GM12864 (cell line): Measurements from ENCODE around the gene PRKAR2B.
"Not testable (repeated sequence)": the region's sequence is repeated elsewhere in the genome, so short reads cannot be mapped to it uniquely, and the experiment has no call there.

Experiments used
- DNase-seq: peaks from one replicate; pipeline ENCODE4 v3.0.0-alpha.2; 2011; ENCODE audit warnings: low read depth
- H3K4me3 ChIP-seq: 2 replicates; pipeline ENCODE4 v1.5.1; 2011; ENCODE audit warnings: mild to moderate bottlenecking, low read depth, low read length, control low read depth
- CTCF ChIP-seq: IDR thresholded peaks from 2 replicates; pipeline ENCODE4 v1.5.1; 2011; ENCODE audit warnings: low read depth, mild to moderate bottlenecking, moderate library complexity, low read length, control low read depth, inconsistent platforms; ENCODE audit errors: missing control alignments

The PRKAR2B gene

GRCh38 chr7:107138696-107139420, 94.4 kb downstream of the PRKAR2B start:
- no peak overlapping the region for H3K4me3 ChIP-seq
- no peak for TF ChIP-seq CTCF
- DNase-seq: no peak

- H3K4me3 ChIP-seq, DNase-seq: not testable (repeated sequence)
These were observed 99.4 kb downstream of the PRKAR2B start for GRCh38 chr7:107143875-107144274.

- DNase-seq: no peak
- H3K4me3 ChIP-seq: no peak overlapping the region
- no peak for TF ChIP-seq CTCF
These were observed 100.7 kb downstream of the PRKAR2B start for GRCh38 chr7:107145067-107145838.

DNA sequence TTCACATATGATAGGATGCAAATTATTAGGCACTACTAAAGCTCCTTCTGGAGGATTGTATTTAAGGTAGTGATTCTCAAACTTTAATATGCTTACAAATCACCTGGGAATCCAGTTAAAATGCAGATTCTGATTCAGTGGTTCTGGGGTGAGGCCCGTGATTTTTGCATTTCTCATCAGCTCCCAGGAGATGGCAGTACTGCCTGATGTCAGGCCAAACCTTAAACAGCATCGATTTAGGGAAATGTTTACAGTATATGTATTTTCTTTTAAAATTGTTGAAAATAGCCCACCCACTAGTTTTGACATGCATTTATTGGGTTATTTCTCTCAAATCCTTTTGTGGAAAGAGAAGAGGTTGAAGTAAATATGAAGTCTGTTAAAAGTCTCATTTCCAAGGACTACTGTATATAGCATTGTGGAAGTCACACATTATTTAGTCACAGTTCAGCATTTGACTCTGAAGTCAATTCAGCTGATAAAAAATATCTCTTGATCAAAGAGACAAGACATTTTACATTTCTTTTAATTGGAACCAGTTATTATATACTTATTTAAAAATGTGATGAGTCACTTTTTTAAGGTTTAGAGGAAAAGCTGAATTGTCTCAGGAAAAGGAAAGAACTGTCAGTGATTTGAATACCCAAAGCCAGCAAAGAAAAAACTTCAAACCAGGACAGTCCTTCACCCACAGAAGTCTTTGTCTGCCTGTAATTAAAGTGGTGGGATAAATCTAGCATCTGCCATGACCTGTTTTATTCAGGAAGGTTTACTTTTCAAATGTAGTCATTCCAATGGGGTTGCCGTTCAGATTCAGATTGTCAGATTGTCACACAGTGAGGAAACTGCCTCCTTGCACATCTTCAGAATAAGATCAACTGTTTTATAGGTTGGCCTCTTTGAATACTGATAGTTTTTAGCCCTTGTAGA, 103.2 kb downstream of the PRKAR2B start:
- TF ChIP-seq CTCF: peak; percentile 57
- H3K4me3 ChIP-seq: no peak overlapping the region
- no peak for DNase-seq

DNA sequence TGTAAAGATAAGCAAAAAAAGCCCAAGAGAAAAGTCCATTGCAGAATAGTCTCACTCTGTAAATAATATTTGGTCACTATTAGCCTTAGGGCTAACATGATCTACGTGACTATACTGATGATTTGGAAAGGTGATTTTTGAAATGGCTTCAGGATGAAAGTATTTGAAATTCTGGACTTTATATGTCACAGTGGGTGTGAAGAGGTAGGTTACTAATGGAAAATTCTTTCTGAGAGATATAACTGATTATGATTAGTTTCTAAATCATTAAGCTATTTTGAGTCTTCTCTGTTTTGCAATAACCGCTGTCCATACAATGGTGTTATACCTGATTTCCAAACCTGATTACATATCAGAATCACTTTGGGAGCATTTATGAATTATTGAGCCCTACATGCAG, 104.2 kb downstream of the PRKAR2B start:
- DNase-seq: no peak
- no peak for TF ChIP-seq CTCF
- no peak overlapping the region for H3K4me3 ChIP-seq

GRCh38 chr7:107149863-107150262, 105.4 kb downstream of the PRKAR2B start:
- no peak for DNase-seq
- no peak for TF ChIP-seq CTCF

More at GRCh38 chr7:107149863-107150262, 105.4 kb downstream of the PRKAR2B start:
- H3K4me3 ChIP-seq: no peak overlapping the region
